K562 (cell line): ENCODE measurements around the gene GLUL. TPM values are rescaled to one million over a fixed set of nuclear protein-coding genes. Genes with fewer than 3 reads are reported as not detected.
A peak's percentile ranks its signal among the peaks of the same experiment; 100 is the strongest.

ENCODE experiments used
- CAMTA2 ChIP-seq: fragments of 250-450 bp; sonication (Bioruptor Pico); conservative IDR thresholded peaks from 2 replicates; pipeline ENCODE4 v1.5.1; 2022
- CBFA2T3 ChIP-seq: fragments of 450-650 bp; IDR thresholded peaks from 2 replicates; pipeline ENCODE4 v1.6.1; 2017
- CC2D1A ChIP-seq: fragments of 450-650 bp; IDR thresholded peaks from 2 replicates; pipeline ENCODE4 v1.6.1; 2017; ENCODE audit warnings: mild to moderate bottlenecking
- CXXC5 ChIP-seq: fragments of 250-450 bp; sonication (Bioruptor Pico); IDR thresholded peaks from 2 replicates; pipeline ENCODE4 v1.8.0; 2022; ENCODE audit warnings: inconsistent platforms, mild to moderate bottlenecking, moderate library complexity
- DNMT1 ChIP-seq: fragments of 450-650 bp; IDR thresholded peaks from 2 replicates; pipeline ENCODE4 v1.6.1; 2016; ENCODE audit warnings: antibody characterized with exemption, mild to moderate bottlenecking
- FOXJ3 ChIP-seq: sonication (generic); formaldehyde crosslinking; IDR thresholded peaks from 2 replicates; pipeline ENCODE4 v1.4.0; 2020; ENCODE audit warnings: mild to moderate bottlenecking, missing genetic modification reagents
- GATAD2A ChIP-seq: fragments of 450-650 bp; IDR thresholded peaks from 2 replicates; pipeline ENCODE4 v1.6.1; 2017
- HIVEP1 ChIP-seq: fragments of 250-450 bp; sonication (Bioruptor Pico); IDR thresholded peaks from 2 replicates; pipeline ENCODE4 v1.4.0; 2020; ENCODE audit warnings: mild to moderate bottlenecking
- L3MBTL2 ChIP-seq: fragments of 450-650 bp; IDR thresholded peaks from 2 replicates; pipeline ENCODE4 v1.6.1; 2016; ENCODE audit warnings: mild to moderate bottlenecking, moderate library complexity
- RCOR1 ChIP-seq, 2 experiments: IDR thresholded peaks; 2 replicates each; pipeline ENCODE4 v1.6.1; 2012; ENCODE audit warnings: low read depth in 2 of 2, low read length in 2 of 2, borderline replicate concordance in 1 of 2, improper control_type of control experiment in 1 of 2
- SMARCC2 ChIP-seq: fragments of 450-650 bp; IDR thresholded peaks from 2 replicates; pipeline ENCODE4 v1.6.1; 2017; ENCODE audit warnings: antibody characterized with exemption, moderate library complexity, mild to moderate bottlenecking, low read depth
- TEAD2 ChIP-seq: fragments of 450-650 bp; IDR thresholded peaks from 2 replicates; pipeline ENCODE4 v1.6.1; 2016; ENCODE audit warnings: missing genetic modification characterization, control low read depth, missing compliant biosample characterization
- TEAD4 ChIP-seq, 2 experiments: sonication (generic) in 1 of 2; formaldehyde crosslinking in 1 of 2; IDR thresholded peaks; 2 replicates each; pipeline versions ENCODE4 v1.6.1 to v1.8.0; 2012 to 2022; ENCODE audit warnings: borderline replicate concordance in 1 of 2, inconsistent platforms in 1 of 2, low read length in 1 of 2, mild to moderate bottlenecking in 1 of 2, missing genetic modification reagents in 1 of 2
- TOE1 ChIP-seq, 2 experiments: fragments of 450-650 bp in 1 of 2; sonication (generic) in 1 of 2; formaldehyde crosslinking in 1 of 2; IDR thresholded peaks; 2 replicates each; pipeline versions ENCODE4 v1.7.1 to v1.8.0; 2016 to 2022; ENCODE audit warnings: borderline replicate concordance in 2 of 2, mild to moderate bottlenecking in 2 of 2, antibody characterized with exemption in 1 of 2, inconsistent platforms in 1 of 2, low read depth in 1 of 2, missing genetic modification reagents in 1 of 2, moderate library complexity in 1 of 2
- polyA plus RNA-seq, 8 experiments: library from polyadenylated mRNA; depleted of rRNA in 4 of 8; stranded (reverse) in 5 of 8; unstranded in 3 of 8; fragments of >200 nt; fragmentation: Nextera tagmentation in 2 of 8; fragmentation: Illumina TruSeq in 1 of 8; extraction: Ambion mirVana in 2 of 8; extraction: Trizol in 1 of 8; gene quantifications; 2 replicates each; pipeline versions ENCODE4 v1.2.1 to v1.2.3, GENCODE V29; 2011 to 2014; ENCODE audit warnings: inconsistent platforms in 1 of 8, missing spikeins in 1 of 8
- total RNA-seq, 7 experiments: library from RNA; depleted of rRNA in 6 of 7; stranded (reverse); fragments of >200 nt in 6 of 7; fragmentation: Illumina TruSeq in 2 of 7; extraction: Trizol in 2 of 7; gene quantifications; 2 replicates each; pipeline versions ENCODE4 v1.2.1 to v1.2.3, GENCODE V29; 2011 to 2021; ENCODE audit warnings: low replicate concordance in 1 of 7
- TF ChIP-seq, protein P1 (sequence below): fragments of 200-800 bp; sonication (Bioruptor generic); IDR thresholded peaks from 2 replicates; pipeline ENCODE4 v1.6.1; 2017; ENCODE audit warnings: missing genetic modification characterization, missing compliant biosample characterization
- TF ChIP-seq, protein P2 (sequence below), 2 experiments: fragments of 450-650 bp; formaldehyde crosslinking in 1 of 2; IDR thresholded peaks; 2 replicates each; pipeline versions ENCODE4 v1.4.0 to v1.6.1; 2014 to 2020; ENCODE audit warnings: mild to moderate bottlenecking in 2 of 2, borderline replicate concordance in 1 of 2, low read depth in 1 of 2

Gene GLUL
- total and polyA plus RNA-seq, 9 of the 15 experiments (the other 6 are each of a cell fraction or from before 2014, with no cell fraction given), result 1,088 to 4,222 (median 1,338) TPM

DNA sequence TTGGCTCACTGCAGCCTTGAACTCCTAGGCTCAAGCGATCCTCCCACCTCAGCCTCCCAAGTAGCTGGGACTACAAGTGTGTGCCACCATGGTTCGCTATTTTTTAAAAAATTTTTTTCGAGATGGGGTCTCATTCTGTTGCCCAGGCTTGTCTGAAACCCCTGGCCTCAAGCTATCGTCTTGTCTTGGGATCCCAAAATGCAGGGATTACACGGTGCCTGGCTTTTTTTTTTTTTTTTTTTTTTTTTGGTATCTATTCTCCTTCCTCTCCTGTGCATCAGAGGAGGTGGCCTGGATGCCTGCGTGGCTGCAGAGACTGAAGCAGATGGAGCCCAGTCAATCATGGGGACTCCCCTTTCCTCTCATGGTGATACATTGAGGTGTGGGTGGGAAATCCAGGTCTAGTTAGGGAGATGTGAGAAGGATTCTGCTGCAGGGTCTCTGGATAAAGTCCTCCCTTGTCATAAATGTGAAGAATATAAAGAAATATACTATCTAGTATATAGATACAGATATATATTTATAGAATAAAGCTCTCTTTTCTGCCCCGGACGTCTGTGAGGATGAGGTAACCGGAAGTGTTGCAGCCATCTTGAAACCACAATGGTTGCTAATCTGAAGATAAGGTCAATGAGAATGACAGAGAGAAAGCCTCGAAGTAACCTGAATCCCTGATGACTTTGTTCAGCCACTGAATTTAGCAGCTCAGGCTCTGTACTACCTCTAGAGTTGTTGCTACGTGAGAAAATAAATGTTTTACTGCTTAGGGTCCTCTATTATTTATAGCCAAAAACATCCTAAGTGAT is 38.9 kb upstream of the GLUL start (continued):
- TF ChIP-seq SMARCC2, result peak; percentile 50; the same call in 1 of the 2 replicates
- no peak for TF ChIP-seq DNMT1
- TF ChIP-seq, protein P1, sequence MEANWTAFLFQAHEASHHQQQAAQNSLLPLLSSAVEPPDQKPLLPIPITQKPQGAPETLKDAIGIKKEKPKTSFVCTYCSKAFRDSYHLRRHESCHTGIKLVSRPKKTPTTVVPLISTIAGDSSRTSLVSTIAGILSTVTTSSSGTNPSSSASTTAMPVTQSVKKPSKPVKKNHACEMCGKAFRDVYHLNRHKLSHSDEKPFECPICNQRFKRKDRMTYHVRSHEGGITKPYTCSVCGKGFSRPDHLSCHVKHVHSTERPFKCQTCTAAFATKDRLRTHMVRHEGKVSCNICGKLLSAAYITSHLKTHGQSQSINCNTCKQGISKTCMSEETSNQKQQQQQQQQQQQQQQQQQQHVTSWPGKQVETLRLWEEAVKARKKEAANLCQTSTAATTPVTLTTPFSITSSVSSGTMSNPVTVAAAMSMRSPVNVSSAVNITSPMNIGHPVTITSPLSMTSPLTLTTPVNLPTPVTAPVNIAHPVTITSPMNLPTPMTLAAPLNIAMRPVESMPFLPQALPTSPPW (CRISPR knock-in tag), result 0 out of 2 replicates have a peak, but pooled peaks have one; percentile 16
- TF ChIP-seq L3MBTL2, result no peak
- peak; percentile 52; the same call in 1 of the 2 replicates for TF ChIP-seq TEAD4 (IDR thresholded peaks at IDR 0.05; ENCODE audit: low read length)
- no peak for TF ChIP-seq TEAD4 (CRISPR knock-in tag; IDR thresholded peaks at IDR 0.05; ENCODE audit: borderline replicate concordance)
- no peak for TF ChIP-seq CAMTA2 (CRISPR knock-in tag)
- no peak for TF ChIP-seq GATAD2A
- TF ChIP-seq, protein P2, sequence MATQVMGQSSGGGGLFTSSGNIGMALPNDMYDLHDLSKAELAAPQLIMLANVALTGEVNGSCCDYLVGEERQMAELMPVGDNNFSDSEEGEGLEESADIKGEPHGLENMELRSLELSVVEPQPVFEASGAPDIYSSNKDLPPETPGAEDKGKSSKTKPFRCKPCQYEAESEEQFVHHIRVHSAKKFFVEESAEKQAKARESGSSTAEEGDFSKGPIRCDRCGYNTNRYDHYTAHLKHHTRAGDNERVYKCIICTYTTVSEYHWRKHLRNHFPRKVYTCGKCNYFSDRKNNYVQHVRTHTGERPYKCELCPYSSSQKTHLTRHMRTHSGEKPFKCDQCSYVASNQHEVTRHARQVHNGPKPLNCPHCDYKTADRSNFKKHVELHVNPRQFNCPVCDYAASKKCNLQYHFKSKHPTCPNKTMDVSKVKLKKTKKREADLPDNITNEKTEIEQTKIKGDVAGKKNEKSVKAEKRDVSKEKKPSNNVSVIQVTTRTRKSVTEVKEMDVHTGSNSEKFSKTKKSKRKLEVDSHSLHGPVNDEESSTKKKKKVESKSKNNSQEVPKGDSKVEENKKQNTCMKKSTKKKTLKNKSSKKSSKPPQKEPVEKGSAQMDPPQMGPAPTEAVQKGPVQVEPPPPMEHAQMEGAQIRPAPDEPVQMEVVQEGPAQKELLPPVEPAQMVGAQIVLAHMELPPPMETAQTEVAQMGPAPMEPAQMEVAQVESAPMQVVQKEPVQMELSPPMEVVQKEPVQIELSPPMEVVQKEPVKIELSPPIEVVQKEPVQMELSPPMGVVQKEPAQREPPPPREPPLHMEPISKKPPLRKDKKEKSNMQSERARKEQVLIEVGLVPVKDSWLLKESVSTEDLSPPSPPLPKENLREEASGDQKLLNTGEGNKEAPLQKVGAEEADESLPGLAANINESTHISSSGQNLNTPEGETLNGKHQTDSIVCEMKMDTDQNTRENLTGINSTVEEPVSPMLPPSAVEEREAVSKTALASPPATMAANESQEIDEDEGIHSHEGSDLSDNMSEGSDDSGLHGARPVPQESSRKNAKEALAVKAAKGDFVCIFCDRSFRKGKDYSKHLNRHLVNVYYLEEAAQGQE (IDR thresholded peaks at IDR 0.05; ENCODE audit: borderline replicate concordance), result no peak
- TF ChIP-seq, protein P2 (CRISPR knock-in tag; IDR thresholded peaks at IDR 0.05; ENCODE audit: low read depth), result no peak
- TF ChIP-seq TOE1 (IDR thresholded peaks at IDR 0.05; ENCODE audit: borderline replicate concordance), result no peak
- TF ChIP-seq TOE1 (CRISPR knock-in tag; IDR thresholded peaks at IDR 0.05; ENCODE audit: borderline replicate concordance, low read depth), result no peak
- TF ChIP-seq RCOR1 (IDR thresholded peaks at IDR 0.05; ENCODE audit: borderline replicate concordance in 1 of 2, low read depth in 2 of 2, low read length in 2 of 2), result peak in 1 of 2 experiments; percentile 85; a peak in 2 of 4 replicates
- no peak for TF ChIP-seq HIVEP1
- peak; percentile 30; the same call in 1 of the 2 replicates for TF ChIP-seq CXXC5 (CRISPR knock-in tag)
- TF ChIP-seq FOXJ3 (CRISPR knock-in tag), result no peak
- no peak for TF ChIP-seq CBFA2T3
- TF ChIP-seq CC2D1A, result no peak
- no peak for TF ChIP-seq TEAD2 (tag)
